Measurements from ENCODE around the gene OOSP3. TPM values are rescaled to one million over a fixed set of nuclear protein-coding genes. Genes with fewer than 3 reads are reported as not detected.

OOSP3 gene
- total RNA-seq, 1 experiment from 2014 or later, result not detected

GRCh38 chr11:59867946-59868345 is 10.6 kb upstream of the OOSP3 start:
- POLR2A ChIA-PET (ENCODE audit: low non-redundant PET), result no interaction called here
- TF ChIP-seq EZH2 (IDR thresholded peaks at IDR 0.05; ENCODE audit: borderline replicate concordance, low read depth, low read length, poor library complexity, severe bottlenecking) (no peak), CTCF (conservative IDR thresholded peaks at IDR 0.05; ENCODE audit: low read depth, low read length) (no peak)
- CTCF ChIA-PET, result no interaction called here

GRCh38 chr11:59872076-59872475 is 6.5 kb upstream of the OOSP3 start:
- Histone ChIP-seq H3K4me3 (ENCODE audit: low read depth, low read length, poor library complexity, severe bottlenecking) (no peak overlapping the region), H3K27ac (ENCODE audit: low read depth, low read length, poor library complexity, severe bottlenecking) (no peak overlapping the region), H3K9me3 (ENCODE audit: low read depth, low read length, poor library complexity, severe bottlenecking) (no peaks in the 10 kb centered on the region), H3K36me3 (ENCODE audit: insufficient read depth, low read length, poor library complexity, severe bottlenecking) (no peaks in the 10 kb centered on the region), H3K27me3 (replicated peaks; ENCODE audit: insufficient read depth, low read depth, low read length, poor library complexity) (no peaks in the 10 kb centered on the region), H3K4me1 (ENCODE audit: insufficient read depth, low read length, poor library complexity, severe bottlenecking) (no peaks in the 10 kb centered on the region)
- ChIA-PET POLR2A (ENCODE audit: low non-redundant PET) (interaction anchor here (0.7 kb wide), 1 partner anchor 10 kb away, joined by 5 read pairs; no protein-coding TSS in a partner anchor), CTCF (no interaction called here)
- intact Hi-C loops (cut with micrococcal nuclease; ENCODE audit: unreplicated experiment), result no loop called here
- no peak for DNase-seq (ENCODE audit: low spot score)
- no TSS peak for BruUV-seq (replicated peaks)
- TF ChIP-seq CTCF (conservative IDR thresholded peaks at IDR 0.05; ENCODE audit: low read depth, low read length) (no peak), EZH2 (IDR thresholded peaks at IDR 0.05; ENCODE audit: borderline replicate concordance, low read depth, low read length, poor library complexity, severe bottlenecking) (no peak)

More at GRCh38 chr11:59867946-59868345, 10.6 kb upstream of the OOSP3 start:
- no peaks in the 10 kb centered on the region for H3K4me1 ChIP-seq (ENCODE audit: insufficient read depth, low read length, poor library complexity, severe bottlenecking)
- no peaks in the 10 kb centered on the region for H3K36me3 ChIP-seq (ENCODE audit: insufficient read depth, low read length, poor library complexity, severe bottlenecking)
- DNase-seq (ENCODE audit: low spot score), result no peak
- no peak overlapping the region for H3K4me3 ChIP-seq (ENCODE audit: low read depth, low read length, poor library complexity, severe bottlenecking)
- H3K9me3 ChIP-seq (ENCODE audit: low read depth, low read length, poor library complexity, severe bottlenecking), result no peaks in the 10 kb centered on the region
- no peak overlapping the region for H3K27ac ChIP-seq (ENCODE audit: low read depth, low read length, poor library complexity, severe bottlenecking)
- BruUV-seq (replicated peaks), result no TSS peak
- intact Hi-C loops (cut with micrococcal nuclease; ENCODE audit: unreplicated experiment), result no loop called here
- H3K27me3 ChIP-seq (replicated peaks; ENCODE audit: insufficient read depth, low read depth, low read length, poor library complexity), result peaks cover 3% of the 10 kb centered on the region

GRCh38 chr11:59875856-59876519 is 2.6 kb upstream of the OOSP3 start:
- no peaks in the 10 kb centered on the region for H3K27me3 ChIP-seq (replicated peaks; ENCODE audit: insufficient read depth, low read depth, low read length, poor library complexity)
- CTCF ChIA-PET, result no interaction called here
- DNase-seq (ENCODE audit: low spot score), result no peak
- BruUV-seq (replicated peaks), result no TSS peak
- H3K4me1 ChIP-seq (ENCODE audit: insufficient read depth, low read length, poor library complexity, severe bottlenecking), result no peaks in the 10 kb centered on the region
- TF ChIP-seq CTCF (conservative IDR thresholded peaks at IDR 0.05; ENCODE audit: low read depth, low read length), result no peak
- no peak for TF ChIP-seq EZH2 (IDR thresholded peaks at IDR 0.05; ENCODE audit: borderline replicate concordance, low read depth, low read length, poor library complexity, severe bottlenecking)
- POLR2A ChIA-PET (ENCODE audit: low non-redundant PET), result no interaction called here
- no peak overlapping the region for H3K27ac ChIP-seq (ENCODE audit: low read depth, low read length, poor library complexity, severe bottlenecking)
- H3K4me3 ChIP-seq (ENCODE audit: low read depth, low read length, poor library complexity, severe bottlenecking), result no peak overlapping the region
- no peaks in the 10 kb centered on the region for H3K9me3 ChIP-seq (ENCODE audit: low read depth, low read length, poor library complexity, severe bottlenecking)
- intact Hi-C loops (cut with micrococcal nuclease; ENCODE audit: unreplicated experiment), result no loop called here
- H3K36me3 ChIP-seq (ENCODE audit: insufficient read depth, low read length, poor library complexity, severe bottlenecking), result no peaks in the 10 kb centered on the region

All from A673 (cell line).